ENCODE measurements around the gene HCRT. TPM values are rescaled to one million over a fixed set of nuclear protein-coding genes. Genes with fewer than 3 reads are reported as not detected.

HCRT gene
- total RNA-seq, 1 donor from 2014 or later: not detected

DNA sequence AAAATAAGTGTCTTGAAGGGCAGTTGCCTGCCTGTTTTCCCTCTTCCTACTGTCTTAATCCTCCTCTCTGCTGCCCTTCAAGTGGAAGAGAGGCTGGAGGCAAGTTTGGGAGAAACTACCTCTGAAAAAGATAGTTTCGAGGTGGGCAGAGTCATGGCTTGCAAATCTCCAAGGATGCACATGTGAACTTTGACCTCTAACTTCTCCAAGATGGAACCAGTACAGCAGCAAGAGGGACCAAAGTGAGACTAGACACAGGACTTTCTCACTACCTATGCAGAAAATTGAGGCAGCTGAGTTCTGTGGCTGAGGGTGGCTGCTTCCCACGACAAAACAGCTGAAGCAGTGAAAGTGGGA, 3.4 kb downstream of the HCRT start:
- no peak overlapping the region for H3K4me2 ChIP-seq
- no peak for TF ChIP-seq EZH2phosphoT487 (IDR thresholded peaks at IDR 0.05)
- Mint-ChIP-seq H3K36me3 (no peaks in the 10 kb centered on the region), H3K4me3 (peak overlapping the region; percentile 55), H3K9me3 (no peaks in the 10 kb centered on the region), H3K27me3 (ENCODE audit: insufficient read depth, low read depth) (peaks cover 48% of the 10 kb centered on the region), H3K27ac (no peak overlapping the region), H3K4me1 (peaks cover 31% of the 10 kb centered on the region)
- H3K27ac ChIP-seq: no peak overlapping the region
- H3F3A ChIP-seq (ENCODE audit: low read depth): peaks cover 36% of the 10 kb centered on the region
- H2AFZ ChIP-seq (replicated peaks): no peak overlapping the region
- H3K4me3 ChIP-seq: no peak overlapping the region
- H4K20me1 ChIP-seq (ENCODE audit: low read depth): peaks cover 34% of the 10 kb centered on the region
- no peak for DNase-seq (ENCODE audit: low spot score)
- peaks cover 30% of the 10 kb centered on the region for H3K4me1 ChIP-seq
- H3K27me3 ChIP-seq: peaks cover 84% of the 10 kb centered on the region
- no peaks in the 10 kb centered on the region for H3K9me3 ChIP-seq (ENCODE audit: low read depth)
- H3K36me3 ChIP-seq: no peaks in the 10 kb centered on the region
- H3K9ac ChIP-seq: no peak overlapping the region
- H3K79me2 ChIP-seq (ENCODE audit: low read depth): no peaks in the 10 kb centered on the region

DNA sequence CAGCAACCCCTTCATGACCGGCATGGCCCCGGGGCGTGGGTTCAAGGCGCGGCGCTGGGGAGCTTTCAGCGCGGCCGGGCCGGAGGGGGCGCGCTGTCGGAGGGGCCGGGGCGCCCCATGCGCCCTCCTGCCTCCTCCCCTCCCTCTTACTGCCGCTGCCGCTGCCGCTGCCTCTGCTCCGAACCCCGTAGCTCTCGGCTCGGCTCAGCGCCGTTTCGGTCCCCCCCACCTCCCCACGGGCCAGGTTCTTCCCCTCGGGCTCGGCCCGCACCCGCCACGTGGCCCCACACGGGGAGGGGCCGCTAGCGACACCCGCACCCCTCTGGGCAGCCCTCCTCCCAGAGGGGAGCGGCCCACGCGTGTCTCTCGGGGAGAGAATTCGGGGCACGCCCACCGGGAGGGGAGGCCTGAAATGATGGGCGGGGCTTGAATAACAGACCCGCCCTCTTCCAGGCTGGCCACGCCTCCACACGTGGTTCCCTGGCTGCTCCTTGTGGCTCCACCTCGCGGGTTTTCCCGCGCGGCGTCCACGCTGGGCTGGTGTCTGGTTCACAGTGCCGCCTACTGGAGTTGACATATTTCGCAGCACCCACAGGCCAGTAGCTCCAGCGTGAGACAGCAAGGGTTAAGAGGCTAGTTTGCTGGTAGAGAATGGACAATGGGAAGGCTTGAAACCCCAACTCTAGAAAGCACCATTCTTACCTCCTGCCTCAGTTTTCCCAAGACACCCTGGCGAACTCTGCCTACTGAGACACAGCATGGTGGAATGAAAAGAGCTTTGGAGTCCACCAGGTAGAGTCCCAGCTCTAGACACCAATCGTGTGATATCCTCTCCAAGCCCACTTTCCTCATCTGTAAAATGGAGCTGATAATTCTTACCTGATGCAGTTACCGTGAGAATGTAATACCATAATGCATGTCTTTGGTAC, 4.1 kb downstream of the HCRT start, which contains the start of gene KCNH4:
KCNH4 (minus strand) TSS at position 221 of the 929 bp plus-strand sequence; CDS start at position 24, 197 bp downstream.
- H3K4me1 Mint-ChIP-seq: peaks cover 29% of the 10 kb centered on the region
- peaks cover 46% of the 10 kb centered on the region for H3K27me3 Mint-ChIP-seq (ENCODE audit: insufficient read depth, low read depth)
- peak within 1 kb of the TSS; percentile 76 for H3K4me3 Mint-ChIP-seq
- no peaks in the 10 kb centered on the region for H3K79me2 ChIP-seq (ENCODE audit: low read depth)
- H3K36me3 ChIP-seq: no peaks in the 10 kb centered on the region
- no peak within 1 kb of the TSS for H3K27ac Mint-ChIP-seq
- no peaks in the 10 kb centered on the region for H3K9me3 ChIP-seq (ENCODE audit: low read depth)
- TF ChIP-seq EZH2 (IDR thresholded peaks at IDR 0.05) (peak; percentile 53), EZH2phosphoT487 (IDR thresholded peaks at IDR 0.05) (peak; percentile 45)
- TF ChIP-seq, protein P1, sequence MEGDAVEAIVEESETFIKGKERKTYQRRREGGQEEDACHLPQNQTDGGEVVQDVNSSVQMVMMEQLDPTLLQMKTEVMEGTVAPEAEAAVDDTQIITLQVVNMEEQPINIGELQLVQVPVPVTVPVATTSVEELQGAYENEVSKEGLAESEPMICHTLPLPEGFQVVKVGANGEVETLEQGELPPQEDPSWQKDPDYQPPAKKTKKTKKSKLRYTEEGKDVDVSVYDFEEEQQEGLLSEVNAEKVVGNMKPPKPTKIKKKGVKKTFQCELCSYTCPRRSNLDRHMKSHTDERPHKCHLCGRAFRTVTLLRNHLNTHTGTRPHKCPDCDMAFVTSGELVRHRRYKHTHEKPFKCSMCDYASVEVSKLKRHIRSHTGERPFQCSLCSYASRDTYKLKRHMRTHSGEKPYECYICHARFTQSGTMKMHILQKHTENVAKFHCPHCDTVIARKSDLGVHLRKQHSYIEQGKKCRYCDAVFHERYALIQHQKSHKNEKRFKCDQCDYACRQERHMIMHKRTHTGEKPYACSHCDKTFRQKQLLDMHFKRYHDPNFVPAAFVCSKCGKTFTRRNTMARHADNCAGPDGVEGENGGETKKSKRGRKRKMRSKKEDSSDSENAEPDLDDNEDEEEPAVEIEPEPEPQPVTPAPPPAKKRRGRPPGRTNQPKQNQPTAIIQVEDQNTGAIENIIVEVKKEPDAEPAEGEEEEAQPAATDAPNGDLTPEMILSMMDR (IDR thresholded peaks at IDR 0.05): peak; percentile 45
- H3K9ac ChIP-seq: no peak within 1 kb of the TSS
- H3K4me3 ChIP-seq: peak within 1 kb of the TSS; percentile 33
- no peak within 1 kb of the TSS for H3K27ac ChIP-seq
- peaks cover 34% of the 10 kb centered on the region for H4K20me1 ChIP-seq (ENCODE audit: low read depth)
- peak; percentile 57 for DNase-seq (ENCODE audit: low spot score)
- H3K27me3 ChIP-seq: peaks cover 84% of the 10 kb centered on the region
- peaks cover 29% of the 10 kb centered on the region for H3K4me1 ChIP-seq
- no peaks in the 10 kb centered on the region for H3K36me3 Mint-ChIP-seq
- no peak within 1 kb of the TSS for H2AFZ ChIP-seq (replicated peaks)
- H3K9me3 Mint-ChIP-seq: no peaks in the 10 kb centered on the region
- H3K4me2 ChIP-seq: peak within 1 kb of the TSS; percentile 80
- H3F3A ChIP-seq (ENCODE audit: low read depth): peaks cover 36% of the 10 kb centered on the region

DNA sequence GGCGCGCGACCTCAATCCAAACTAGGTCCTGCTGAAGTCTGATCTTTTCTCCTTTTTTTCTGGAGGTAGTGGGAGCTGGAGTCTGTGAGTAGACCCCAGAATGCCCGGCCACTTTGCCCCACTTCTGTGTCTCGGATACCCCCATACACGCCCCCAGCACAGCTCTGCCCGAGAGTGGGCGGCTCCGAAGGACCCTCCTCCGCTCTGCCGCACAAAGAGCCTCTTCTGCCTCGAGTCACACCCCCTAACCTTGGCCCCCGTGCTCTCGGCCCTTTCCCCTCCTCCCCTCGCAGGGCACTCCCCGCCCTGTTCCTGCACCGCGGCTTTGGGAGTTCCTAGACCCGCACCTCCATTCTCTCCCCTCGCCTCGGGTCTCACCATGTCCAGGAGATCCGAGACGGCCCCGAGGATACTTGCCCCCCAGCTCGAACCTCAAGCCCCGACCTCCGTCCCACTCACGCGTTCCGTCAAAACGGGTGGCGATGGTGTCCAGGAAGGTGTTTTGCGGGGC, 4.8 kb downstream of the HCRT start:
- Histone ChIP-seq H3K9ac (no peak overlapping the region), H2AFZ (replicated peaks) (no peak overlapping the region), H3F3A (ENCODE audit: low read depth) (peaks cover 30% of the 10 kb centered on the region), H3K79me2 (ENCODE audit: low read depth) (no peaks in the 10 kb centered on the region), H3K36me3 (no peaks in the 10 kb centered on the region), H3K27ac (no peak overlapping the region), H3K4me2 (peak overlapping the region; percentile 80), H4K20me1 (ENCODE audit: low read depth) (peaks cover 27% of the 10 kb centered on the region), H3K4me3 (peak overlapping the region; percentile 33), H3K4me1 (peaks cover 22% of the 10 kb centered on the region), H3K9me3 (ENCODE audit: low read depth) (no peaks in the 10 kb centered on the region), H3K27me3 (peaks cover 80% of the 10 kb centered on the region)
- Mint-ChIP-seq H3K4me3 (peak overlapping the region; percentile 76), H3K36me3 (no peaks in the 10 kb centered on the region), H3K9me3 (no peaks in the 10 kb centered on the region), H3K4me1 (peaks cover 22% of the 10 kb centered on the region), H3K27ac (no peak overlapping the region), H3K27me3 (ENCODE audit: insufficient read depth, low read depth) (peaks cover 51% of the 10 kb centered on the region)
- peak; percentile 47 for DNase-seq (ENCODE audit: low spot score)
- TF ChIP-seq EZH2 (IDR thresholded peaks at IDR 0.05): peak; percentile 66
- TF ChIP-seq EZH2phosphoT487 (IDR thresholded peaks at IDR 0.05): peak; percentile 67
- TF ChIP-seq, protein P1 (IDR thresholded peaks at IDR 0.05): no peak

Measured in neural progenitor cell (in vitro differentiated cells).